ENCODE measurements around the gene U2AF1L4. TPM values are rescaled to one million over a fixed set of nuclear protein-coding genes. Genes with fewer than 3 reads are reported as not detected.
A peak's percentile ranks its signal among the peaks of the same experiment; 100 is the strongest.
"Not testable (repeated sequence)": the region's sequence is repeated elsewhere in the genome, so short reads cannot be mapped to it uniquely, and the experiment has no call there.

The U2AF1L4 gene
- total RNA-seq, 4 donors from 2014 or later: 18.8 to 45.5 (median 21.9) TPM

DNA sequence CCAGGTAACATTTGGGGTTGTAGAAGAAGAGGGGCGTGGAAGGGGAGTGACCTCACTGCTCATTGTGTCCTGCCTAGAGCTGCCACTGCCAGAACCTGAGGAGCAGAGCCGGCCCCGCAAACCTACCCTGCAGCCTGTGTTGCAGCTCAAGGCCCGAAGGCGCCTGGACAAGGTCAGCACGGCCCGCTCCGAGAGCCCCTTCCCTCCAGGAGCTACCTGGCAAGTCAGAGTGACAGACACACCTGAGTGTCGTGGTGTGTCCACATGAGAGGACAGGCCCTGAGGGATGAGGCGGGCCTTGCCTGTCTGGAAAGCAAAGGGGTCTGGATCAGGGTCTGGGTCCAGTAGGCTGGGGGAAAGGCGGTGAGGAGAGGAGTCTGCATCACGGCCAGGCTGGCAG, 20.7 kb downstream of the U2AF1L4 start:
- no peak for DNase-seq (ENCODE audit: low spot score in 2 of 2)
- Histone ChIP-seq H3K27me3 (no peaks in the 10 kb centered on the region), H3K27ac (no peak overlapping the region), H3K4me3 (no peak overlapping the region), H3K36me3 (peaks cover 92% of the 10 kb centered on the region), H3K9me3 (no peaks in the 10 kb centered on the region), H3K4me1 (peaks cover 5% of the 10 kb centered on the region)
- 98% methylated on average over 12 of the region's 12 CpGs for WGBS
- TF ChIP-seq, protein P1, sequence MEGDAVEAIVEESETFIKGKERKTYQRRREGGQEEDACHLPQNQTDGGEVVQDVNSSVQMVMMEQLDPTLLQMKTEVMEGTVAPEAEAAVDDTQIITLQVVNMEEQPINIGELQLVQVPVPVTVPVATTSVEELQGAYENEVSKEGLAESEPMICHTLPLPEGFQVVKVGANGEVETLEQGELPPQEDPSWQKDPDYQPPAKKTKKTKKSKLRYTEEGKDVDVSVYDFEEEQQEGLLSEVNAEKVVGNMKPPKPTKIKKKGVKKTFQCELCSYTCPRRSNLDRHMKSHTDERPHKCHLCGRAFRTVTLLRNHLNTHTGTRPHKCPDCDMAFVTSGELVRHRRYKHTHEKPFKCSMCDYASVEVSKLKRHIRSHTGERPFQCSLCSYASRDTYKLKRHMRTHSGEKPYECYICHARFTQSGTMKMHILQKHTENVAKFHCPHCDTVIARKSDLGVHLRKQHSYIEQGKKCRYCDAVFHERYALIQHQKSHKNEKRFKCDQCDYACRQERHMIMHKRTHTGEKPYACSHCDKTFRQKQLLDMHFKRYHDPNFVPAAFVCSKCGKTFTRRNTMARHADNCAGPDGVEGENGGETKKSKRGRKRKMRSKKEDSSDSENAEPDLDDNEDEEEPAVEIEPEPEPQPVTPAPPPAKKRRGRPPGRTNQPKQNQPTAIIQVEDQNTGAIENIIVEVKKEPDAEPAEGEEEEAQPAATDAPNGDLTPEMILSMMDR (IDR thresholded peaks at IDR 0.05): no peak
- TF ChIP-seq EP300 (IDR thresholded peaks at IDR 0.05): no peak
- no peak for TF ChIP-seq POLR2A (IDR thresholded peaks at IDR 0.05)

DNA sequence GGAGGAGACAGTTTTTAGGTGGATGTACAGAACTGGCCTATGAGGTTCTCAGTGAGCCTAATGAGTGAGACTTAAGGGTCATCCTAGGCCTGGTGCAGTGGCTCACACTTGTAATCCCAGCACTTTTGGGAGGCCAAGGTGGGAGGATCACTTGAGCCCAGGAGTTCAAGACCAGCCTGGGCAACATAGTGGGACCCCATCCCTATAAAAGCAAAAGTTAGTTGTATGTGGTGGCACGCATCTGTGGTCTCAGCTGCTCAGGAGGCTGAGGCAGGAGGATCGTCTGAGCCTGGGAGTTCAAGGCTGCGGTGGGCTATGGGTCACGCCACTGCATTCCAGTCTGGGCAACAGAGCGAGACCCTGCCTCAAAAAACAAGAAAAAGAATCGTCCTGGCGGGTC, 21.1 kb downstream of the U2AF1L4 start:
- H3K4me3 ChIP-seq; H3K27ac ChIP-seq; H3K4me1 ChIP-seq; H3K27me3 ChIP-seq; DNase-seq (ENCODE audit: low spot score in 2 of 2); H3K9me3 ChIP-seq: not testable (repeated sequence)
- H3K36me3 ChIP-seq: peaks cover 88% of the 10 kb centered on the region
- 95% methylated on average over 7 of the region's 7 CpGs for WGBS

DNA sequence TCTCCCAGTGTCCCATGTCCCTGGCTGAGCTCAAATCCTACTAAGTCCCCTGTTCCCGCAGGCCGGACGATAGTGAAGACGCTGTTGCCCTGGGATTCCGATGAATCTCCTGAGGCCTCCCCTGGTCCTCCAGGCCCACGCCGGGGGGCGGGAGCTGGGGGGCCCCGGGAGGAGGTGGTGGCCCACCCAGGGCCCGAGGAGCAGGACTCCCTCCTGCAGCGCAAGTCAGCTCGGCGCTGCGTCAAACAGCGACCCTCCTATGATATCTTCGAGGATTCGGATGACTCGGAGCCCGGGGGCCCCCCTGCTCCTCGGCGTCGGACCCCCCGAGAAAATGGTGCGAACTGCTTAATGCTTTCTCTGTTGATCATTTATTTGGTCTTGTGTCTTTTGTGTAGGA, 21.5 kb downstream of the U2AF1L4 start:
- DNase-seq (ENCODE audit: low spot score in 2 of 2): no peak
- no peak overlapping the region for H3K4me3 ChIP-seq
- 96% methylated on average over 11 of the region's 24 CpGs for WGBS
- no peaks in the 10 kb centered on the region for H3K27me3 ChIP-seq
- H3K36me3 ChIP-seq: peaks cover 83% of the 10 kb centered on the region
- H3K4me1 ChIP-seq: peaks cover 14% of the 10 kb centered on the region
- TF ChIP-seq POLR2AphosphoS5 (IDR thresholded peaks at IDR 0.05) (no peak), EP300 (IDR thresholded peaks at IDR 0.05) (no peak), POLR2A (IDR thresholded peaks at IDR 0.05) (no peak)
- TF ChIP-seq, protein P1 (IDR thresholded peaks at IDR 0.05): no peak
- no peaks in the 10 kb centered on the region for H3K9me3 ChIP-seq
- H3K27ac ChIP-seq: no peak overlapping the region

DNA sequence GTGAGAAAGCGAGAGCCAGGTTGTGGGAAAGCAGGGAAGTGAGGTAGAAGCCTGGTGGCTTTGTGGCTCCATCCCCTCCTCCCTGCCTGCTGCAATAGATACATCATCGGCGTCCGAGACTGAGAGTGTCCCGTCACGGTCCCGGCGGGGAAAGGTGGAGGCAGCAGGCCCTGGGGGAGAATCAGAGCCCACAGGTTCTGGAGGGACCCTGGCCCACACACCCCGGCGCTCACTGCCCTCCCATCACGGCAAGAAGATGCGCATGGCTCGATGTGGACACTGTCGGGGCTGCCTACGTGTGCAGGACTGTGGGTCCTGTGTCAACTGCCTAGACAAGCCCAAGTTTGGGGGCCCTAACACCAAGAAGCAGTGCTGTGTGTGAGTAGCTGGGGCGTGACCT, 22.3 kb downstream of the U2AF1L4 start:
- 89% methylated on average over 10 of the region's 16 CpGs for WGBS
- TF ChIP-seq EP300 (IDR thresholded peaks at IDR 0.05) (no peak), POLR2AphosphoS5 (IDR thresholded peaks at IDR 0.05) (no peak), POLR2A (IDR thresholded peaks at IDR 0.05) (no peak)
- TF ChIP-seq, protein P1 (IDR thresholded peaks at IDR 0.05): no peak
- Histone ChIP-seq H3K27ac (no peak overlapping the region), H3K9me3 (no peaks in the 10 kb centered on the region), H3K4me3 (no peak overlapping the region), H3K36me3 (peaks cover 75% of the 10 kb centered on the region), H3K27me3 (no peaks in the 10 kb centered on the region), H3K4me1 (peaks cover 17% of the 10 kb centered on the region)
- no peak for DNase-seq (ENCODE audit: low spot score in 2 of 2)

DNA sequence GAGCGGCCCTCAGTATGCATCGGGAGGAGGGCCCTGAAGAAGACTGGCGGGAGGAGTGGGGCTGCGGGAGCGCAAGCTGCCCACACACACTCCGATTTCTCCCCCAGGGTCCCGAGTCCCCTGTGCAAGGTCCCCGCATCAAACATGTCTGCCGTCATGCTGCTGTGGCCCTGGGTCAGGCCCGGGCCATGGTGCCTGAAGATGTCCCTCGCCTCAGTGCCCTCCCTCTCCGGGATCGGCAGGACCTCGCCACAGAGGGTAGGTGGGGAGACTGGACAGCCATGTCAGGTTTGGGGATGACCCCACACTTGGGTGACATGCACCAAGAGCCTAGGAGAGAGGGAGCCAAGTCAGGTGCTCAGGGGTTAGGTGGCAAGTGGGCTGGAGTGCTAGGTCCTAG, 22.8 kb downstream of the U2AF1L4 start:
- H3K36me3 ChIP-seq: peaks cover 71% of the 10 kb centered on the region
- DNase-seq (ENCODE audit: low spot score in 2 of 2): peak in 1 of 2 donors; percentile 53
- H3K27ac ChIP-seq: no peak overlapping the region
- 93% methylated on average over 14 of the region's 14 CpGs for WGBS
- no peaks in the 10 kb centered on the region for H3K9me3 ChIP-seq
- peaks cover 17% of the 10 kb centered on the region for H3K4me1 ChIP-seq
- TF ChIP-seq POLR2AphosphoS5 (IDR thresholded peaks at IDR 0.05) (no peak), EP300 (IDR thresholded peaks at IDR 0.05) (no peak), POLR2A (IDR thresholded peaks at IDR 0.05) (no peak)
- TF ChIP-seq, protein P1 (IDR thresholded peaks at IDR 0.05): no peak
- H3K4me3 ChIP-seq: no peak overlapping the region
- no peaks in the 10 kb centered on the region for H3K27me3 ChIP-seq

DNA sequence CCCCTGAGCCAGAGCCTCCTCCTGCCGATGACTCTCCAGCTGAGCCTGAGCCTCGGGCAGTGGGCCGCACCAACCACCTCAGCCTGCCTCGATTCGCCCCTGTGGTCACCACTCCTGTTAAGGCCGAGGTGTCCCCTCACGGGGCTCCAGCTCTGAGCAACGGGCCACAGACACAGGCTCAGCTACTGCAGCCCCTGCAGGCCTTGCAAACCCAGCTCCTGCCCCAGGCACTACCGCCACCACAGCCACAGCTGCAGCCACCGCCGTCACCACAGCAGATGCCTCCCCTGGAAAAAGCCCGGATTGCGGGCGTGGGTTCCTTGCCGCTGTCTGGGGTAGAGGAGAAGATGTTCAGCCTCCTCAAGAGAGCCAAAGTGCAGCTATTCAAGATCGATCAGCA, 23.8 kb downstream of the U2AF1L4 start:
- peaks cover 60% of the 10 kb centered on the region for H3K36me3 ChIP-seq
- H3K4me1 ChIP-seq: peaks cover 20% of the 10 kb centered on the region
- H3K27ac ChIP-seq: no peak overlapping the region
- H3K9me3 ChIP-seq: no peaks in the 10 kb centered on the region
- H3K4me3 ChIP-seq: no peak overlapping the region
- H3K27me3 ChIP-seq: no peaks in the 10 kb centered on the region
- TF ChIP-seq, protein P1 (IDR thresholded peaks at IDR 0.05): no peak
- TF ChIP-seq EP300 (IDR thresholded peaks at IDR 0.05) (no peak), POLR2A (IDR thresholded peaks at IDR 0.05) (no peak), POLR2AphosphoS5 (IDR thresholded peaks at IDR 0.05) (no peak)
- DNase-seq (ENCODE audit: low spot score in 2 of 2): peak in 1 of 2 donors; percentile 64
- WGBS: 91% methylated on average over 13 of the region's 16 CpGs
